DLD1 (cell line): Measurements from ENCODE around the gene MDM4.
"Not testable (repeated sequence)": the region's sequence is repeated elsewhere in the genome, so short reads cannot be mapped to it uniquely, and the experiment has no call there.

Source experiments
- in situ Hi-C: cut with HindIII; loops from 2 replicates; pipeline ENCODE4 v1.10.0; 2017; ENCODE audit warnings: low sequenced_read_pairs

MDM4 gene

GRCh38 chr1:204513117-204513716, 3.0 kb upstream of the MDM4 start:
- in situ Hi-C loops = no loop called here

GRCh38 chr1:204514828-204515227, 1.4 kb upstream of the MDM4 start:
- in situ Hi-C loops = loop anchor here (5.0 kb wide), 1 partner anchor 212 kb away; no protein-coding TSS in a partner anchor

DNA sequence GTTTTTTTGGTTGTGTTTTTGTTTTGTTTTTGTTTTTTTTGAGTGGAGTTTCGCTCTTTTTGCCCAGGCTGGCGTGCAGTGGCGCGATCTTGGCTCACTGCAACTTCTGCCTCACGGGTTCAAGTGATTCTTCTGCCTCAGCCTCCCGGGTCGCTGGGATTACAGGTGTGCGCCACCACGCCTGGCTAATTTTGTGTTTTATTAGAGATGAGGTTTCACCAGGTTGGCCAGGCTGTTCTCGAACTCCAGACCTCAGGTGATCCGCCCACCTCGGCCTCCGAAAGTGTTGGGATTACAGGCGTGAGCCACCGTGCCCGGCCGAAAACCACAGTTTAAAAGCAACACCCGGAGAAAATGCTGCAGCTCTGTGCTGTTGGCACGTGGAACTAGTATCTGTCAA, 1.2 kb downstream of the MDM4 start:
- in situ Hi-C loops = loop anchor here (5.0 kb wide), 1 partner anchor 210 kb away; no protein-coding TSS in a partner anchor

DNA sequence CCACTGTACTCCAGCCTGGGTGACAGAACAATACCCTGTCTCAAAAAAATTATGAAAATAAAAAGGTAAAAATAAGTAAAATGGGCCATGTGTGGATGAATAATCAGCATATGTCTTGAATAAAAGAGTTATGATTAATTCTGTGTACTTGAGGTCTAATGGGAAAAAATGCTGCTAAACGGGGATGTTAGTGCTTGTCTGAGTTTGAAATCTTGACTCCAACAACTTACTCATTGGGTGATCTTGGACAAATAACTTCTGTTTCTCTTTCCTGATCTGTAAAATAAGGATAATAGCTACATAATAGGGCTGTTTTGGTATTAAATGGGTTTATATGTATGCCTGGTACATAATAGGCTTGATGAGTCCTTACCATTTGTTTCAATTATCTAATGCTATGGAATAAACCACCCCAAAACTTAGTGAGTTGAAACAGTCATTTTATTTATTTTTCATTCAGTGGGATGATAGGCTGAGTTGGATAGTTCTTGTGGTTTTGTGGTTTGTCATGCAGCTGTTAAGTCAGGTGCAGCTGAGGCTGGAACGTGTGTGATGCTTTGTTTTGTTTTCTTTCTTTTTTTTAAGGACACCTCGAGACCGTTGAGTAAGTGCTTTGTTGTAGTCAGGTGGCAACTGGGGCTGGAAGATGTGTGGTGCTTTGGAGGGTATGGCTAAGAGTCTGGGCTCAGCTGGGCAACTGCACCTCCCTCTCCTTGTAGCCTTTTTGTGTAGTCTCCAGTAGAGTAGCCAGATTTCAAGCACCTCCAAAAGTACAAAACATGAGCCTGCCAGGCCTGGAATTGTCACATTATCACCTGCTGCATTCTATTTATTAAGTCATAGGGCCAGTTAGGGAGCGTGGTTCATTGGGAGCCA, 4.9 kb downstream of the MDM4 start:
- in situ Hi-C loops = no loop called here

DNA sequence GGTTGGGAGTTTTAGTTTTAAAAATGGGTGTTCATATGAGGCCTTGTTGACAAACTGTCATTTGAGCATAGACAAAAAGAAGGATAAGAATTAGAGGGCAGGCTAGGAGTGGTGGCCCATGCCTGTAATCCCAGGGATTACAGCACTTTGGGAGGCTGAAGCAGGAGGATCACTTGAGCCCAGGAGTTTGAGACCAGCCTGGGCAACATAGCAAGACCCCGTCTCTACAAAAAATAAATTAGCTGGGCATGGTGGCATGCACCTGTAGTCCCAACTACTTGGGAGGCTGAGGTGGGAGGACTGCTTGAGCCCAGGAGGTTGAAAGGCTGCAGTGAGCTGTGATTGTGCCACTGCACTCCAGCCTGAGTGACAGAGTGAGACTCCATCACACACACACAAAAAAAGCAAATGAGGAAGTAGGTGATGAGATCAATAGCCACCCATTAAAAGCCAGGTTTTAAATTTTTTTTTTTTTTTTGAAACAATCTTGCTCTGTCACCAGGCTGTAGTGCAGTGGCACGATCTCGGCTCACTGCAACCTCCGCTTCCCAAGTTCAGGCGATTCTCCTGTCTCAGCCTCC, 5.8 kb downstream of the MDM4 start:
- in situ Hi-C loops = not testable (repeated sequence)

DNA sequence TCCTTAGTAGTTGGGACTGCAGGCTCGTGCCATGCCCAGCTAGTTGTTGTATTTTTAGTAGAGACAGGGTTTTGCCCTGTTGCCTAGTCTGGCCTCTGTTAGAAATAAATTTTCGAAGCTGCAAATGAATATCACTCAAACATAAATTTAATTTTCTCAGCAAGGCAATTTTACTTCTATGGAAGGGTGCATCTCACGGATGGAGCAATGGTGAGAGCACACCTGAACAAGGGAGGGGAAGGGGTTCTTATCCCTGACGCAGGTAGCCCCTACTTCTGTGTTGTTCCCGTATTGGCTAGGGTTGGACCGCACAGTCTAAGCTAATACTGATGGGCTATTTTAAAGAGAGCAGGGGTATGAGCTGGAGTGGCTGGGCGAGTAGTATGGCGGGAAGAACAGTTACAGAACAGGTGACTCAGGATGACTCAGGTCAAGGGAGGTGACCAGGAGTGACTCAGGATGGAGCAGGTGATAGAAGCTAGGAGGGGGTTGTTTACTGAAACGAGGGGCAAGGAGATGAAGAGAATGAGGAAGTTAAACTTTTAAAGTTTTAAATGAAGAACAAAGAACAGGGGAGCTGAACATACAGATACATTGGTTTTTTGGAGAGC, 7.5 kb downstream of the MDM4 start:
- in situ Hi-C loops = no loop called here

GRCh38 chr1:204524986-204525385, 8.8 kb downstream of the MDM4 start:
- in situ Hi-C loops = loop anchor here (25.0 kb wide), 3 partner anchors 287 to 437 kb away; partner anchors contain the start of genes ETNK2 and REN

- in situ Hi-C loops = loop anchor here (25.0 kb wide), 3 partner anchors 284 to 434 kb away; partner anchors contain the start of genes ETNK2 and REN
Measured at GRCh38 chr1:204528241-204528640, 12.0 kb downstream of the MDM4 start.

- in situ Hi-C loops = loop anchor here (25.0 kb wide), 3 partner anchors 284 to 434 kb away; partner anchors contain the start of genes ETNK2 and REN
Measured at GRCh38 chr1:204528677-204529076, 12.5 kb downstream of the MDM4 start.

GRCh38 chr1:204529371-204529895, 13.2 kb downstream of the MDM4 start:
- in situ Hi-C loops = loop anchor here (25.0 kb wide), 3 partner anchors 283 to 433 kb away; partner anchors contain the start of genes ETNK2 and REN

DNA sequence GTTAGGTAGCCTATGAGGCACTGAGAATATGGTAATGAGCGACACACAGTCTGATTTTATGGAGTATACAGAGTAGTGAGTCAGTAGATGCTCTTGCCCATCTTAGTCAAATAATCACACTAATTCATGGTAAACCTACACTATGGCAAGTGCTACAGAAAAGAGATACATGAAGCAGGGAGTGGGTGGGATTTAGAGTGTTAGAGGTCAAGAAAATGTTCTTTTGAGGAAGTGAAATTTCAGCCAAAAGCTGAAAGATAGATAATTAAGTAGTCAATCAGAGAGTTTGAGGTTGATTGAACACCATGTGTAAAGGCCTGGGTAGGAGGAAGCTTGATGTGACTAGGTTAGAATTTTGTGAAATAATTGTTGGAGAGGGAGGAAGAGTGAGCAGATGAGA, 14.7 kb downstream of the MDM4 start:
- in situ Hi-C loops = loop anchor here (25.0 kb wide), 3 partner anchors 281 to 431 kb away; partner anchors contain the start of genes ETNK2 and REN

GRCh38 chr1:204532832-204533231, 16.6 kb downstream of the MDM4 start:
- in situ Hi-C loops = loop anchor here (25.0 kb wide), 3 partner anchors 279 to 429 kb away; partner anchors contain the start of genes ETNK2 and REN

GRCh38 chr1:204541626-204542025, 25.4 kb downstream of the MDM4 start:
- in situ Hi-C loops = loop anchor here (25.0 kb wide), 3 partner anchors 271 to 421 kb away; partner anchors contain the start of genes ETNK2 and REN

DNA sequence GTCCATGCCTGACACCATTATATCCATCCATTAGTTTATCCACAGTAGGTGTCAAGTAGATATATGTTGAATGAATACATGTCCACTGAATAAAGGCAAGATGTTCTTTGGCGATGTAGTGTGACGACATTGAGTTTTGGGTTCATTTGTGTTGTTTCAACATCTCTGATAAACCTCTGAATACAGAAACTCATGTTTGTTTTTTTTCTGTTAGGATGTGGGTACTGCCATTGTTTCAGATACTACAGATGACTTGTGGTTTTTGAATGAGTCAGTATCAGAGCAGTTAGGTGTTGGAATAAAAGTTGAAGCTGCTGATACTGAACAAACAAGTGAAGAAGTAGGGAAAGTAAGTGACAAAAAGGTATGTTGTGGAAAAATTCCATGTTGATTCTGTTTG, 28.1 kb downstream of the MDM4 start:
- in situ Hi-C loops = loop anchor here (25.0 kb wide), 3 partner anchors 268 to 418 kb away; partner anchors contain the start of genes ETNK2 and REN

- in situ Hi-C loops = loop anchor here (25.0 kb wide), 3 partner anchors 267 to 417 kb away; partner anchors contain the start of genes ETNK2 and REN
Measured at GRCh38 chr1:204545202-204545601, 29.0 kb downstream of the MDM4 start.

GRCh38 chr1:204545881-204546280, 29.7 kb downstream of the MDM4 start:
- in situ Hi-C loops = loop anchor here (25.0 kb wide), 3 partner anchors 266 to 416 kb away; partner anchors contain the start of genes ETNK2 and REN

GRCh38 chr1:204548265-204548664, 32.1 kb downstream of the MDM4 start:
- in situ Hi-C loops = loop anchor here (25.0 kb wide), 3 partner anchors 264 to 414 kb away; partner anchors contain the start of genes ETNK2 and REN

DNA sequence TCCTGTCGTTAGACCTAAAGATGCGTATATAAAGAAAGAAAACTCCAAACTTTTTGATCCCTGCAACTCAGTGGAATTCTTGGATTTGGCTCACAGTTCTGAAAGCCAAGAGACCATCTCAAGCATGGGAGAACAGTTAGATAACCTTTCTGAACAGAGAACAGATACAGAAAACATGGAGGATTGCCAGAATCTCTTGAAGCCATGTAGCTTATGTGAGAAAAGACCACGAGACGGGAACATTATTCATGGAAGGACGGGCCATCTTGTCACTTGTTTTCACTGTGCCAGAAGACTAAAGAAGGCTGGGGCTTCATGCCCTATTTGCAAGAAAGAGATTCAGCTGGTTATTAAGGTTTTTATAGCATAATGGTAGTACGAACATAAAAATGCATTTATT, 33.1 kb downstream of the MDM4 start:
- in situ Hi-C loops = loop anchor here (25.0 kb wide), 3 partner anchors 263 to 413 kb away; partner anchors contain the start of genes ETNK2 and REN

DNA sequence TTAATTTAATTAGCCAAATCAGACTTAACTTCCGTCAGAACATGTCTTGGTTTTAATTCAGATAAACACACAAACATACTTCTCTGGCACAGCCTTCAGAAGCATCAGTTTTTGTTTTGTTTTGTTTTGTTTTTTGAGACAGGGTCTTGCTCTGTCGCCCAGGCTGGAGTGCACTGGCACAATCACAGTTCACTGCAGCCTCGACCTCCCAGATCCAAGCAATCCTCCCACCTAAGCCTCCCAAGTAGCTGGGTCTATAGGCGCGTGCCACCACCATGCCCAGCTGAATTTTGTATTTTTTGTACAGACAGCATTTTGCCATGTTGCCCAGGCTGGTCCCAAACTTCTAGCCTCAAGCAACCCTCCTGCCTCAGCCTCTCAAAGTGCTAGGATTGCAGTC, 34.7 kb downstream of the MDM4 start:
- in situ Hi-C loops = no loop called here

DNA sequence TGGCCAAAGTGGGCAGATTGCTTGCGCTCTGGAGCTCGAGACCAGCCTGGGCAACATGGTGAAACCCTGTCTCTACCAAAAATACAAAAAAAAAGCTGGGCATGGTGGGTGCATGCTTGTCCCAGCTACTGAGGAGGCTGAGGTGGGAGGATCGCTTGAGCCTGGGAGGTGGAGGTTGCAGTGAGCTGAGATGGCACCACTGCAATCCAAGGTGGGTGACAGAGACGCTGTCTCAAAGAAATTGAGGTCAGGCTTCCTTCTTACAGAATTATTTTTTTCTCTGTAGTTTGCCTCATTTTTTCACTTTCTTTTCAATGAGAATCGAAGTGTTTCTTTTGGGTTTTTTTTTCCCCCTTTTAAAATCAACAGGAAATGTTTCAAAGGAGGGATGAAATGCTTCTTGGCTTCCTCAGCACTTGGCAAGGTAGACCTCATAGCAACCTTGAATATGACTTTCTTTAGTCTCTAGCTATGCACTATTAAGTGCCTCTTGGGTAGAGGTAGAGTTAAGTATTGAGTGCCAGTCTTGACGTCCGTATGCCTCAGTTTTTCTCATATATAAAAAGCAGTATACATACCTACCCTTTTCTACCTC, 40.3 kb downstream of the MDM4 start:
- in situ Hi-C loops = no loop called here
